GM19468 (cell line): Measurements from ENCODE around the gene PDE4A.
"Not testable (repeated sequence)": the region's sequence is repeated elsewhere in the genome, so short reads cannot be mapped to it uniquely, and the experiment has no call there.

Experiments used
- ATAC-seq: cut with Tn5 transposase; IDR thresholded peaks from one replicate; pipeline ENCODE4 v1.9.1; 2021; ENCODE audit warnings: mild to moderate bottlenecking, moderate library complexity, moderate number of reproducible peaks; ENCODE audit not compliant: unreplicated experiment; ENCODE audit errors: extremely low read depth

PDE4A gene

DNA sequence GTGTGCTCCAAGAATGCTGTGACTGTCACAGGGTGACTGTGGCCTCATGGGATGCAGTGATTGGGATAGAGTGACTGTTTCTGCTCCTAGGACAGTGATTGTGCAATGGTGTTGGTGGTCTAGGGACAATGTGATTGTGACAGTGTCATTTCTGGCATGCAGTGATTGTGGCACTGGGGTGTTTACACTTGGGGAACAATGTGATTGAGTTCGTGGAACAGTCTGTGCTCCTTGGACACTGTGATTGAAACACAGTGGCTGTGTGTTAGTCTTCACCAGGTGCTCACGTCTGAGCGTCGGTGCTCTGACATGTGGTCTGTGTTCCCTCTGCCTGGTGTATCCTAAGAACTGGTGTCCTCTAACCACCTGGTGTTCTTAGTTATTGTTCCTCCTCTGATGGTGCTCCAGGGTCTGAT, 1.7 kb downstream of the PDE4A start:
- no peak for ATAC-seq

GRCh38 chr19:10422846-10423245, 2.5 kb downstream of the PDE4A start:
- no peak for ATAC-seq

- ATAC-seq = no peak
Observed at GRCh38 chr19:10424011-10424637, 3.8 kb downstream of the PDE4A start.

DNA sequence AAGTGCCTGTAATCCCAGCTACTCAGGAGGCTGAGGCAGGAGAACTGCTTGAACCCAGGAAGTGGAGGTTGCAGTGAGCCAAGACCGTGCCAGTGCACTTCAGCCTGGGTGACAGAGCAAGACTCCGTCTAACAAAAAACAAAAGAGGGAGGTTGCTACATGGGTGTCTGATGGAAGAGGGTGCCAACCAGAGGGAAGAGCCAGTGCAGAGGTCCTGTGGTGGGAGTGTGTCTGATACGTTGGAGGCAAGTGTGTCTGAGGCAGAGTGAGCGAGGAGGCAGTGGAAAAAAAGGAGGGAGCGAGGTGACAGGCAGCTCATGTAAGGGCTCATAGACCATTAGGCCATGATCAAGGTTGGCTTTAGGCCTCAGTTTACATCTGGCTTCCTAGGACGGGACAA, 6.8 kb downstream of the PDE4A start:
- ATAC-seq = no peak

DNA sequence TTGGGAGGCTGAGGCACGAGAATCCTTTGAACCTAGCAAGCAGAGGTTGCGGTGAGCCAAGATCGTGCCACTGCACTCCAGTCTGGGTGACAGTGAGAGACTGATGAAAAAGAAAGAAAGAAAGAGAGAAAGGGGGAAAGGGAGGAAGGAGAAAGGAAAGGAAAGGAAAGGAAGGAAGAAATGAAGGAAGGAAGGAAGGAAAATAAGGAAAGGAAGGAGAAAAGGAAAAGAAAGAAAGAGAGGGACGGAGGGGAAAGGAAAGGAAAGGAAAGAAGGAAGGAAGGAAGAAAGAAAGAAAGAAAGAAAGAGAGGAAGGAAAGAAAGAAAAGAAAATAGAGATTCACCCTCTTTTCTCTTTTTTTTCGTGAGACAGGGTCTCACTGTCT, 8.7 kb downstream of the PDE4A start:
- no peak for ATAC-seq

DNA sequence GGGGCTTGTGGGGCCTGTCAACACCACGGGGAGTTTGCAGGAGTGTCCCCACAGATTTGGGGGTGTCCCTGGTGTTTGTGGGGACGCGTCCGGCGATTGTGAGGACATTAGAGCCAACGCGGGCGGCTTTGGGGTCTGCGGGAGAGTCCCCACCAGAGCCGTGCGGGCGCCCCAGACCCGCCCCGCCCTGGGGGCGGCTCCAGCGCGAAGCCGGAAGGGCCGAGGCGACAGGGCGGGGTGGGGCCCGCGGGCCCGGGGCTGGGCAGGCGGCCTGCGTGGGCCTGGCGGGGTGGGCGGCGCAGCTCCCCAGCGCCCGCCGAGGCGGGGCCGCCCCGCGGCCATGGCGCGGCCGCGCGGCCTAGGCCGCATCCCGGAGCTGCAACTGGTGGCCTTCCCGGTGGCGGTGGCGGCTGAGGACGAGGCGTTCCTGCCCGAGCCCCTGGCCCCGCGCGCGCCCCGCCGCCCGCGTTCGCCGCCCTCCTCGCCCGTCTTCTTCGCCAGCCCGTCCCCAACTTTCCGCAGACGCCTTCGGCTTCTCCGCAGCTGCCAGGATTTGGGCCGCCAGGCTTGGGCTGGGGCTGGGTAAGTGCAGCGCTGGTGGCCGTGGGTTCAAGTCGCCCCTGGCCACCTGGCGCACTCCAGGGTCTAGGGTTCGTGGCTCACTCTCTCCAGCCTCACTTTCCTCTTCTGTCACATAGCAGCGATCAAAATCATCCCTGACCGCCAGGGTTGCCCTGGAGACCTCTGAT, 10.3 kb downstream of the PDE4A start:
- no peak for ATAC-seq

DNA sequence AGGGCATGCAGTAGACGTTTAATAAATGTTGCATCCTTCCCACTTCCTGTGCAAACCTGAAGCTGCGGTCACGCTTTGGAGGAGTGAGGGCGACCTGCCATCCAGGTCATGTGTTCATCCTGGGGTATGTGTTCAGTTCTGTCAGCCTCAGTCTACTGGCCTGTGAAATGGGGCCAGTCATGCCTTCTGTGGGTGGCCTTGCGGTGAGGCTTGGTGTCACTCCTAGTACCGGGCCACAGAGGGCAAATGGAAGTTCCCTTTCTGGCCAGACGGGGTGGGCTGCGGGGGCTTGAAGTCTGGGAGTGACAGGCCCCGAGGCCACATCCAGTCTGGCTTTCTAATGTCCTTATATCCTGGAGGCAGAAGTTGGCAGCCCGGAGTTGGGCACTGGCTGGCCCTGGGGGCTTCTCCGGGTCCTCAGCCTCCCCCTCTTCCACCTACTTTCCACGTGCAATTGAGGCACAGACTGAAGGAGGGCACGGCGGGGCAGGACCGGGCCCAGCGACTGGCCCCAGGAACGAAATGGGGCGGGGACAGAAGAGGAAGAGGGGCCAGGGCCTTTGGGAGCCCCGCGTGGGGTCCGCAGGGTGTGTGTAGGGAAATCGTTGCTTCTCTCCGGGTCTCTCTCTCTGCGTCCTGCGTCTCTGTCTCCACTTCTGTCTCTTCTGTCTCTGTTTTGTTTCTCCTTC, 11.1 kb downstream of the PDE4A start:
- no peak for ATAC-seq

DNA sequence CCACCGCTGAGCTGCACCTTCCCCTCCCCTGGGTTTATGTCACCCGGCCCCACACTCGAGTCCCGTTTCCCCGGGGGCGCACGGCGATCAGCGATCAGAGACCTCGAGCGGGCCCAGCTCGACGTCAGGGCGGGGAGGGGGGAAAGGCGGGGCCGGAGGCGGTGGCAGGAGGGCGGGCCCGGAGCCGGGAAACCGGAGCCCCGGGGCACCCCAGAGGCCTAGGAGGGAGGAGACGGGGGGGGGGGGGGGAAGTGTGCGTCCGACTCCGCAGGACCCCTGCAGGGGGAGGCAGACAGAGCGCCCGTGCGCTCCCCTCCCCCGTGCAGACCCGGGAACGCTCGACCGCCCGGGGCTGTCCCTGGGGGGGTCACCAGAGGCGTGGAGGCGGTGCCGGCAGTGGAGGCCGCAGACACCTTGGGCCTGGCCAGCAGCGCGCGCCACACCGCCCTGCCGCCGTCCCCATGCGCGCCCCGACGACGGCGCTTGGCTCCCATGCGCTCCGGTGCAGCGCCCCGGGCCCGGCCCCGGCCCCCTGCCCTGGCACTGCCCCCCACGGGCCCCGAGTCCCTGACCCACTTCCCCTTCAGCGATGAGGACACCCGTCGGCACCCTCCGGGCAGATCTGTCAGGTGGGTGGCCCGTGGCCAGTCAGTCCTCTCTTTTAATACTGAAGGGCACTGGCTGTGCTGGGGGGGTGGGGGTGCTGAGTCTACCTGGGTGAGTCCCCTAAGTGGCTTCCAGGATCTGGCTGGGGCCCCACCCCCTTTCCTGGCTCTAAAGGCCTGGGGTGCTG, 11.8 kb downstream of the PDE4A start:
- ATAC-seq = no peak

GRCh38 chr19:10432736-10433130, 12.4 kb downstream of the PDE4A start:
- ATAC-seq = no peak

- no peak for ATAC-seq
Observed at GRCh38 chr19:10433131-10433536, 12.8 kb downstream of the PDE4A start.

DNA sequence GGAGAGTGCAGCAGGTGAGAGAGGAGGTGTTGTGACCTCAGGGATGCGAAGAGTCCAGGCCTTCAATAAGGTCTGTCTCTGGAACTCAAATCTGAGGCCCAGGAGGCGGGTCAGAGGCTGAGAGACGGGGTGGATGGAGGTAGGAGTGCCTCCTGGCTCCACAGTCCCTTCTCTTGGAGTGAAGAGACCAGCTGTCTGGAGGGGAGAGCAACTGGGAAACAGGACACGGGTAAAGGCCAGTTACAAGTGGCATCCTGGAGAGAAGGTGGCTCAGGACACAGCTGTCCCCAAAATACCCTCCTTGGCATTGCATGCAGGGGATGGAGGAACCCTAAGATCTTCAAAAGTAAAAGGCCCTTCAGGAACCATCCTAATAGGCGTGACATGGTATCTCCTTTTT, 19.2 kb downstream of the PDE4A start:
- no peak for ATAC-seq

DNA sequence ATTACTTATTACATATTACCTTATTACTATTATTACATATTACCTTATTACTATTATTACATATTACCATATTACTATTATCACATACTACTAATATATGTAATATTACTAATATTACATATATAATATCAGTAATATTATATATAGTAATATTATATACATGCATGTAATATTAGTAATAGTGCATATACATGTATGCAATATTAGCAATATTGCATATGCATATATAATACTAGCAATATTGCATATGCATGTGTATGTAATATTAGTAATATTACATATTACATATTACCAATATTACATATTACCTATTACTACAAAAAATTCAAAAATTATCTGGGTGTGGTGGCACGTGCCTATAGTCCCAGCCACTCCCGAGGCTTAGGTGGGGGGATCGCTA, 22.4 kb downstream of the PDE4A start:
- ATAC-seq = no peak

GRCh38 chr19:10449037-10449436, 28.7 kb downstream of the PDE4A start:
- ATAC-seq = no peak

GRCh38 chr19:10450191-10450852, 30.0 kb downstream of the PDE4A start:
- no peak for ATAC-seq

DNA sequence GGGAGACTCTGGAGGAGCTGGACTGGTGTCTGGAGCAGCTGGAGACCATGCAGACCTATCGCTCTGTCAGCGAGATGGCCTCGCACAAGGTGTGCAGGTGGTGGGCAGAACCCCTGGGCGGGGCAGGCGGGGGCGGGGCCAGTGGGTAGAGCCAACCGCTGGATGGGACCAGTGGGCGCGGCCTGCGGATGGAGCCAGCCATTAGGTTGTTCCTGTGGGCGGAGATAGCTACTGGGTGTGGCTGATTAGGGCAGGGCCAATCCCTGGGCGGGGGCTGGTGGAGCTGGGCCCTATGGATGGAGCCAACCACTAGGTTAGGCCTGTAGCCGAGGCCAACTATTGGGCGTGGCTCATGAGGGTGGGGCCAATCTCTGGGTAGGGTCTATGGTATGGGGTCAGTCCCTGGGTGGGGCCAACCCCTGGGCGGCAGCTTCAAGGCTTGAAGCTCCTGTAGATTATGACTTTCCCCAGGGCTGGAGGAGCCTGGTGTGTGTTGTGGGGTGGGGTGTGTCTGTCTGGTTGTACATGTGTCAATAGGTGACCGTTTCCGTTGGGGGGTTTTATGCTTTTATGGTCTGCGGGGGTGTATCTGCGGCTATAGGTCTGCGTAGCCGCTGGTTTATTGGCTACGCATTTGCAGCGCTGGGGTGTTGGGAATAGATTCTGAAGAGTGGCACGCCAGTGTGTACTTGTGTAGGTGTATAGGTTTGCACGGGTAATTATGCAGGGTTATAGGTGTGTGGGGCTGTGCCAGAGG, 30.7 kb downstream of the PDE4A start:
- ATAC-seq = no peak

DNA sequence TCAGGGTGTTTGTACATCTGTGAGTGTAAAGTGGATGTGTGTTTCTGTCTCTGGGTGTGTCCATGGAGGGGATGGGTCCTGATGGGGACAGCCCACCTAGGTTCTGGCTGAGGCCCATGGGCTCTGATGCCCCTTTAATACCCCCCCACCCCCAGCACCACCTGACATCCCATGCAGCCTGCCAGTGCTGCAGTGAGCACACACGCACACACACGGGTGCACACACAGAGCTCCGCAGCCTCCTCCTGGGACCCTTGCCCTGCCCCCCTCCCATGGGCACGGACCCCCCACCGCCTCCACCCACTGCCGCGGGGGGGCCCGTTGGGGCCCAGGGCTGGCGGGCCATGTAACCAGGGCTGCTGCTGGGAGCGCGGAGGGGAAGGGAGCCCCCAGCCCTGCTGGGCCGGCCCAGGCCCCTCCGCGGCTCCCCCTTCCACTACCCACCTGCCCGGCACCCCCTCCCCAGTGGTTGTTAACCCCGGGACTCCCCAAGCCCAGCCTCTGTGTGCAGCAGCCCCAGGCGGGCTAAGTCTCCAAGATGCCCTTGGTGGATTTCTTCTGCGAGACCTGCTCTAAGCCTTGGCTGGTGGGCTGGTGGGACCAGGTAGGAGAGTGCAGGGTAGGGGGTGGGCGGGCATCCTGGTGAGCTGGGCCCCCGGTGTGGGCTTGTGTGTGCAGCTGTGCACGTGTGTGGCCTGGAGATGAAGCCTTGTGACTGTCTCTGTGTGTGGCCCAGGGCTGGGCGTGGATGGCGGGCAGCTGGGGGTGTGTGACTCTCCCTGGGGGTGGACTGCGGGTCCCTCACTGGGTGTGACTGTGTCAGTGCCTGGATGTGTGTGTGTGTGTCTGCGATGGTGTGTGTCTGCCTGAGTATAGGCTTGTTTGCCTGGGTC, 32.6 kb downstream of the PDE4A start:
- no peak for ATAC-seq

DNA sequence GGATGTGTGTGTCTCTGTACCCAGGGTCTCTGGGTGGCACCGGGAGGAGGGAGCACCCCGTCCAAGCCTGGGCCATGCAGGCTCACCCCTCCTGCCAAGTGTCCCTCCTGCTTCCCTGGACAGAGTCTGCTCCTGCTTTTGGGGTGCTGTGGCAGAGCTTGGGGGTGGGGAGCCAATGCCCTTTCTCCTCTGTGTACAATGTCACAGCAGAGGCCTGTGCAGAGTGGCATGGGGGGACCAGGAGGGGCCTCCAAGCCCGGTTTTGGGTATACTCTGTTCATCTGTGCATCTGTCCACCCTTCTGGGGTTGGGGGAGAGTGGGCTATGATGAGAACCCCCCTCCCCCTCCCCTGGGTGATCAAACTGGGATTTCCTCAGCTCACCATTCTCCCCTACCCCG, 33.5 kb downstream of the PDE4A start:
- ATAC-seq = no peak

DNA sequence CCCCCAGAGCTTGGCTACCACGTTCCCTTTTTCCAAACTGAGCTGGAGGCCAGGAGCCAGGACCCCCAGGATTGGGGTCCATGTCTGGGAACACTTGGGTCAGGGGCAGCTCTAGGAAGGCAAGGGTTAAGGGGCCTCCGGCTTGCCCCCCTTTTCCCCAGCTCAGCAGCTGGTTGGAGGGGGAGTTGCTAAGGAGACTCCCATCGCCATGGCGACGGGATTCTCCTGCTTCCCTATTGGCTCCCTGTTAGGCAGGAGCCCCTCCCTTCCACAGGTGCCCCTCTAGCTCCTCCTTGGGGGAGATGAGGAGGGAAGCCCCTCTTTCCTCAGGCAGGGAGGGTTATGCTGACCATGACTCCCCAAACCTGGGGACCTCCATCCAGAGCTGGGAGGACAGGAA, 33.9 kb downstream of the PDE4A start:
- no peak for ATAC-seq

DNA sequence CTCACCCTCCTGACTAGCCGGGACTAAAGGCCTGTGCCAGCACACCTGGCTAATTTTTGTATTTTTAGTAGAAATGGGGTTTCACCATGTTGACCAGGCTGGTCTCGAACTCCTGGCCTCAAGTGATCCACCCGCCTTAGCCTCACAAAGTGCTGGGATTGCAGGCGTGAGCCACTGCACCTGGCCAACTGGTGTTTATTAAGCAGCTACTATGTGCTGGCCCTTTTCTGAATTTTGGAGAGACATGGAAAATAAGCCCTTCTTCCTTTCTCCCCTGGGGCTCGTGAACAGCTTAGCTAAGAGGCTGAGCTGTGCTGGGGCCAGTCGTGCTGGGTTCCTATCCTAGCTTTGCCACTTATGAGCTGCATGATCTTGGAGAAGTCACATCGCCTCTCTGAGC, 38.4 kb downstream of the PDE4A start:
- not testable (repeated sequence) for ATAC-seq
